Endothelial cell of umbilical vein (primary cell): Measurements from ENCODE around the gene MRPL27.

ENCODE experiments used
- EZH2 ChIP-seq: IDR thresholded peaks from 2 replicates; pipeline ENCODE4 v1.6.1; 2012; ENCODE audit warnings: borderline replicate concordance, low read depth, mild to moderate bottlenecking, moderate library complexity, low read length, inconsistent platforms; ENCODE audit not compliant: severe bottlenecking
- FOS ChIP-seq: IDR thresholded peaks from 2 replicates; pipeline ENCODE4 v1.6.1; 2011; ENCODE audit warnings: mild to moderate bottlenecking, low read length, moderate library complexity, borderline replicate concordance; ENCODE audit not compliant: insufficient read depth
- TF ChIP-seq, protein P1 (sequence below), 2 donors: IDR thresholded peaks; 1 replicate in 1 of 2; 2 replicates in 1 of 2; pipeline ENCODE4 v1.5.1; 2011; ENCODE audit warnings: low read length in 2 of 2, mild to moderate bottlenecking in 2 of 2, moderate library complexity in 2 of 2, control low read depth in 1 of 2, inconsistent platforms in 1 of 2, low read depth in 1 of 2; ENCODE audit not compliant: insufficient read depth in 1 of 2; ENCODE audit errors: extremely low read depth in 1 of 2

DNA sequence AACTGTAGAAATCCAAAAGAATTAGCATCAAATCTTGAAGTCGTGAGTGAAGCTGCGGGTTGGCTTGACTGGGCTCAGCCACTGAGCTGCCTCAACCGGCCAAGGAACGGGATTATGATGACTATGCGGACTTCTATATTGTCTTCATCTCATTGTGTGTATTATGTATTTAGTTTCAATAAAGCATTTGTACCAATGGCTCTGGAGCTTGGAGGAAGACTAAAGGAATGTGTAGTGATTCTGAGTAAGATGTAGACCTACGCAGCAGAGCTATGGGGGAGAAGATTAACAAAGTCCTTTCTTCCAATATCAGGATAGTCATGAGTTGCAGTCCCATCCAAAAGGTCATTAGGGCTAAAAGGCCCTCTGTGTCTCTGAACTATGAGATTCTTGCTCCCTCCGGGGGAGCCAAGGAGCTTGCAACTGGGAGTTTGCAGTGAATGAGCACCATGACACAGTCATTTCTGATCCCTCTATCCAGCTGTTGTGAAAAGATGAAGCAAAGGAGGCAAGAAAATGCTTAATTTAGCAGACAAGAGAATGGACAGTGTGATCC is 8.4 kb upstream of the MRPL27 start:
- TF ChIP-seq, protein P1, sequence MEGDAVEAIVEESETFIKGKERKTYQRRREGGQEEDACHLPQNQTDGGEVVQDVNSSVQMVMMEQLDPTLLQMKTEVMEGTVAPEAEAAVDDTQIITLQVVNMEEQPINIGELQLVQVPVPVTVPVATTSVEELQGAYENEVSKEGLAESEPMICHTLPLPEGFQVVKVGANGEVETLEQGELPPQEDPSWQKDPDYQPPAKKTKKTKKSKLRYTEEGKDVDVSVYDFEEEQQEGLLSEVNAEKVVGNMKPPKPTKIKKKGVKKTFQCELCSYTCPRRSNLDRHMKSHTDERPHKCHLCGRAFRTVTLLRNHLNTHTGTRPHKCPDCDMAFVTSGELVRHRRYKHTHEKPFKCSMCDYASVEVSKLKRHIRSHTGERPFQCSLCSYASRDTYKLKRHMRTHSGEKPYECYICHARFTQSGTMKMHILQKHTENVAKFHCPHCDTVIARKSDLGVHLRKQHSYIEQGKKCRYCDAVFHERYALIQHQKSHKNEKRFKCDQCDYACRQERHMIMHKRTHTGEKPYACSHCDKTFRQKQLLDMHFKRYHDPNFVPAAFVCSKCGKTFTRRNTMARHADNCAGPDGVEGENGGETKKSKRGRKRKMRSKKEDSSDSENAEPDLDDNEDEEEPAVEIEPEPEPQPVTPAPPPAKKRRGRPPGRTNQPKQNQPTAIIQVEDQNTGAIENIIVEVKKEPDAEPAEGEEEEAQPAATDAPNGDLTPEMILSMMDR (IDR thresholded peaks at IDR 0.05; ENCODE audit: extremely low read depth in 1 of 2, insufficient read depth in 1 of 2, low read depth in 1 of 2, low read length in 2 of 2) = no peak
- TF ChIP-seq FOS (no peak), EZH2 (no peak)
